H1 (cell line): ENCODE data around the gene NDUFV1. TPM values are rescaled to one million over a fixed set of nuclear protein-coding genes. Genes with fewer than 3 reads are reported as not detected.

ENCODE experiments used
- ASH2L ChIP-seq: fragments of 200-600, 300-600 bp; sonication (generic); IDR thresholded peaks from one replicate; pipeline ENCODE4 v1.7.1; 2017; ENCODE audit warnings: low read length
- BCL11A ChIP-seq, 2 experiments: IDR thresholded peaks; one replicate each; pipeline ENCODE4 v1.6.1; 2011; ENCODE audit warnings: low read depth in 2 of 2, low read length in 2 of 2, mild to moderate bottlenecking in 2 of 2
- BRCA1 ChIP-seq: IDR thresholded peaks from 2 replicates; pipeline ENCODE4 v1.6.1; 2012; ENCODE audit warnings: low read depth, low read length, improper control_type of control experiment
- CBX8 ChIP-seq: fragments of 300-800, 300-1000 bp; sonication (generic); IDR thresholded peaks from 2 replicates; pipeline ENCODE4 v1.7.1; 2016; ENCODE audit warnings: low read depth, low read length, borderline replicate concordance
- CEBPB ChIP-seq: IDR thresholded peaks from 2 replicates; pipeline ENCODE4 v1.6.1; 2012; ENCODE audit warnings: low read depth, low read length
- CHD1 ChIP-seq: IDR thresholded peaks from 2 replicates; pipeline ENCODE4 v1.6.1; 2012; ENCODE audit warnings: low read depth, low read length, improper control_type of control experiment
- CTBP2 ChIP-seq: IDR thresholded peaks from 2 replicates; pipeline ENCODE4 v1.7.0; 2011; ENCODE audit warnings: borderline replicate concordance, mild to moderate bottlenecking, moderate library complexity, mixed read lengths, low read length; ENCODE audit not compliant: insufficient read depth, insufficient read length
- FOSL1 ChIP-seq: IDR thresholded peaks from 2 replicates; pipeline ENCODE4 v1.6.1; 2011; ENCODE audit warnings: mild to moderate bottlenecking, low read depth, low read length, moderate library complexity; ENCODE audit not compliant: insufficient read depth
- JUN ChIP-seq: IDR thresholded peaks from 2 replicates; pipeline ENCODE4 v1.6.1; 2011; ENCODE audit warnings: low read depth, mild to moderate bottlenecking, improper control_type of control experiment, low read length
- KDM1A ChIP-seq: fragments of 200-600, 300-600 bp; sonication (generic); IDR thresholded peaks from 2 replicates; pipeline ENCODE4 v1.7.1; 2016; ENCODE audit warnings: mild to moderate bottlenecking, low read length, borderline replicate concordance
- PHF8 ChIP-seq: fragments of 200-600 bp; sonication (generic); conservative IDR thresholded peaks from 2 replicates; pipeline ENCODE4 v1.7.1; 2012; ENCODE audit warnings: low read depth, mild to moderate bottlenecking, inconsistent platforms, low read length, moderate library complexity
- POLR2AphosphoS5 ChIP-seq: IDR thresholded peaks from 2 replicates; pipeline ENCODE4 v1.6.1; 2011; ENCODE audit warnings: low read depth, low read length
- POU5F1 ChIP-seq: IDR thresholded peaks from 2 replicates; pipeline ENCODE4 v1.6.1; 2011; ENCODE audit warnings: low read depth, mild to moderate bottlenecking, low read length, moderate library complexity
- RNF2 ChIP-seq: fragments of 200-900, 300-1000 bp; sonication (generic); IDR thresholded peaks from 2 replicates; pipeline ENCODE4 v1.7.1; 2016; ENCODE audit warnings: borderline replicate concordance, low read depth, mild to moderate bottlenecking, antibody characterized with exemption, low read length; ENCODE audit not compliant: poor library complexity, severe bottlenecking; ENCODE audit errors: missing control alignments
- SAP30 ChIP-seq: fragments of 300-600 bp; sonication (generic); IDR thresholded peaks from 2 replicates; pipeline ENCODE4 v1.7.1; 2012; ENCODE audit warnings: low read length, moderate library complexity, mild to moderate bottlenecking, inconsistent platforms; ENCODE audit not compliant: insufficient read depth, insufficient replicate concordance
- SIRT6 ChIP-seq: IDR thresholded peaks from one replicate; pipeline ENCODE4 v1.7.1; 2012; ENCODE audit warnings: low read length, inconsistent platforms
- SP2 ChIP-seq: IDR thresholded peaks from 2 replicates; pipeline ENCODE4 v1.6.1; 2012; ENCODE audit warnings: mild to moderate bottlenecking, low read length, inconsistent platforms
- SP4 ChIP-seq: IDR thresholded peaks from 2 replicates; pipeline ENCODE4 v1.6.1; 2012; ENCODE audit warnings: low read length, inconsistent platforms
- SUZ12 ChIP-seq: fragments of 200-600 bp; sonication (generic); IDR thresholded peaks from 2 replicates; pipeline ENCODE4 v1.6.1; 2012; ENCODE audit warnings: mild to moderate bottlenecking, inconsistent platforms, low read length, moderate library complexity, mixed read lengths
- TAF1 ChIP-seq: IDR thresholded peaks from 2 replicates; pipeline ENCODE4 v1.6.1; 2011; ENCODE audit warnings: mild to moderate bottlenecking, low read depth, low read length
- TAF7 ChIP-seq: optimal IDR thresholded peaks from 2 replicates; pipeline ENCODE3; 2011; ENCODE audit warnings: low read depth, mild to moderate bottlenecking, inconsistent platforms, low read length, moderate library complexity, borderline replicate concordance
- TCF12 ChIP-seq: IDR thresholded peaks from 2 replicates; pipeline ENCODE4 v1.6.1; 2011; ENCODE audit warnings: low read depth, mild to moderate bottlenecking, low read length
- TEAD4 ChIP-seq: IDR thresholded peaks from 2 replicates; pipeline ENCODE4 v1.6.1; 2012; ENCODE audit warnings: low read depth, low read length, inconsistent platforms, mixed read lengths
- YY1 ChIP-seq: IDR thresholded peaks from 2 replicates; pipeline ENCODE4 v1.6.1; 2011; ENCODE audit warnings: low read depth, mild to moderate bottlenecking, low read length
- polyA plus RNA-seq, 7 experiments: library from polyadenylated mRNA; depleted of rRNA in 3 of 7; stranded (reverse) in 5 of 7; unstranded in 2 of 7; fragments of >200 nt in 5 of 7; fragments of 200-250 nt in 2 of 7; gene quantifications; 1 replicate in 5 of 7; 2 replicates in 1 of 7; 4 replicates in 1 of 7; pipeline versions ENCODE4 v1.2.1 to v1.2.3, GENCODE V29; 2011 to 2013; ENCODE audit warnings: missing spikeins in 2 of 7, mixed read lengths in 2 of 7
- total RNA-seq: library from RNA; stranded (reverse); fragmentation: NEBNext Ultra II Directional; extraction: Animal tissue kit (Norgen Biotek cat#: 25700); gene quantifications from 2 replicates; pipeline ENCODE4 v1.2.1, GENCODE V29; 2021

NDUFV1 gene
- total and polyA plus RNA-seq, 2 of the 8 experiments (the other 6 are each of a cell fraction or from before 2014, with no cell fraction given) = 125 to 131 TPM

GRCh38 chr11:67583247-67584204, 23.2 kb upstream of the NDUFV1 start, which contains the start of gene GSTP1 (continued):
- TF ChIP-seq TAF7 = peak; percentile 75
- peak; percentile 89 for TF ChIP-seq TAF1
- no peak for TF ChIP-seq BCL11A (IDR thresholded peaks at IDR 0.05; ENCODE audit: low read depth in 2 of 2, low read length in 2 of 2)
- no peak for TF ChIP-seq CHD1
- peak; percentile 84 for TF ChIP-seq PHF8
- no peak for TF ChIP-seq YY1
- TF ChIP-seq TCF12 = peak; percentile 88
- no peak for TF ChIP-seq SUZ12
- no peak for TF ChIP-seq SP4
- no peak for TF ChIP-seq JUN
- TF ChIP-seq KDM1A = no peak
- no peak for TF ChIP-seq SIRT6
- TF ChIP-seq POLR2AphosphoS5 = peak; percentile 95
- no peak for TF ChIP-seq CTBP2
- no peak for TF ChIP-seq TEAD4
- TF ChIP-seq RNF2 = no peak
- TF ChIP-seq SAP30 = no peak
- TF ChIP-seq FOSL1 = no peak
- no peak for TF ChIP-seq SP2
- TF ChIP-seq POU5F1 = no peak
- TF ChIP-seq CEBPB = no peak; the same call in 1 of the 2 replicates
- peak; percentile 68 for TF ChIP-seq ASH2L
- no peak for TF ChIP-seq BRCA1
- TF ChIP-seq CBX8 = no peak
